CD4-positive, alpha-beta T cell treated with Interferon gamma for 1 hour (primary cell): Measurements from ENCODE around the gene CREM.

Experiments used
- DNase-seq: peaks from one replicate; pipeline ENCODE4 v3.0.0-alpha.2; 2020

CREM gene

GRCh38 chr10:35223016-35223415 lies 96.4 kb downstream of the CREM start:
- DNase-seq = no peak

DNA sequence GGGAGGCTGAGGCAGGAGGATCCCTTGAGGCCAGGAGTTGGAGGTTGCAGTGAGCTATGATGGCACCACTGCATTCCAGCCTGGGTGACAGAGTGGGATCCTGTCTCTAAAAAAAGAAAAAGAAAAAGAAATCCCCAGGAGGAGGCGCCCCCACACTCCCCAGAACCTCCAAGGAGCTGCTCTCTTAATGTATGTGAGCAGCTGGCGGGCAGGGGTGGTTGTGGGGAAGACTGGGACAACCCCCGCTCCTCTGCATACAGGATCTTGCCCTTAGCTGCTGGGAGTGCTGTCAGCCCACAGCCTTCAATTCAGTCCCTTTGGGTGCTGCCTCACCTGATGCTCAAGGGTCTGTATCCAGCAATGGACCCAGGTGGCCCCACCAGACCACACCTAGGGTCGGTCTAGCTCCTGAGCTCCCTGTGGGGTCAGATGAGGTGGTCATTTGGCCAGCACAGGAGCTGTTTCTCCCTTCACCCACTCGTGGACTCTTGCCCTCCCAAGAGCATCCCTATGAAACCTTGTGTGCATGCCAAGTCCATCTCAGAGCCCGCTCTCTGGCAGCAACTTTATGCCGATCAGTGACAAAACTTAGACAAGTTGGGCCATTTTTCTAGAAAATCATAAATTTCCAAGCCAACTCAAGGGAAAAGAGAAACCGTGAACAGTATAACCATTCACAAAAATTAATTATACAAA lies 97.5 kb downstream of the CREM start:
- DNase-seq = no peak

- no peak for DNase-seq
Measured at GRCh38 chr10:35225204-35225603, 98.6 kb downstream of the CREM start.

GRCh38 chr10:35226507-35226906 lies 99.9 kb downstream of the CREM start:
- DNase-seq = no peak

- DNase-seq = no peak
Measured at GRCh38 chr10:35228058-35228457, 101.4 kb downstream of the CREM start.

GRCh38 chr10:35231646-35232045 lies 105.0 kb downstream of the CREM start:
- no peak for DNase-seq

DNA sequence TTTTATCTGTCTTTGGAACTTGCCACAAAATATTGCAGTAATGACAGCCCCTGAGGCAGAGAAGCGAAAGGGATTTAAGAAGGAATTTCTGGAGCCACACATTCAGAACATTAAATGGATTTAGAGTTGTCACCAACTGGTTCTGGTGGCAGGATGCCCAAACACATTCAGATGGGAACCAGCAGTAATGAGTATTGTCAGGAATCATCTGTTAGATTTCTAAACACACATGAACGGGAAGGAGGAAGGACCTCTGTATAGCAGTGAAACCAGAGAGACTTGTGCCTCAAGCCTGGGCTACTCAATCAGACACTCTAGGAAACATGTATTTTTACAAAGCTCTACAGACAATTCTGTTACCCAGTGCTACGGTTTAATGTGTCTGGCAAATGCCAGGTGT lies 105.9 kb downstream of the CREM start:
- DNase-seq = no peak

DNA sequence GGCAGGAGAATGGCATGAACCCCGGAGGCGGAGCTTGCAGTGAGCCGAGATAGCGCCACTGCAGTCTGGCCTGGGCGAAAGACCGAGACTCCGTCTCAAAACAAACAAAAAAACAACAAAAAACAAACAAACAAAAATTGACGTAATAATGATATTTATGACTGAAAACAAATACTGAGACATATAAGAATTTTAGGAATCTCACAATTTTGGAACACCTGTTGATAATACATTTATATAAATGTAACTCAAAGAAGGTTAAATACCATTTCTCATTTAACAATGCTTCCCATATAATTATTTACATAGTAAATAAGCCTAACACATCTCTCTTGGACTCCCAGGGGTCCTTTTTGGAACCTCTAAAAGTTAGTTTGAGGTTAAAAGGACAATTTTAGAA lies 107.4 kb downstream of the CREM start:
- no peak for DNase-seq

GRCh38 chr10:35236739-35237138 lies 110.1 kb downstream of the CREM start:
- DNase-seq = no peak

- DNase-seq = no peak
Measured at GRCh38 chr10:35237766-35238512, 111.3 kb downstream of the CREM start.

DNA sequence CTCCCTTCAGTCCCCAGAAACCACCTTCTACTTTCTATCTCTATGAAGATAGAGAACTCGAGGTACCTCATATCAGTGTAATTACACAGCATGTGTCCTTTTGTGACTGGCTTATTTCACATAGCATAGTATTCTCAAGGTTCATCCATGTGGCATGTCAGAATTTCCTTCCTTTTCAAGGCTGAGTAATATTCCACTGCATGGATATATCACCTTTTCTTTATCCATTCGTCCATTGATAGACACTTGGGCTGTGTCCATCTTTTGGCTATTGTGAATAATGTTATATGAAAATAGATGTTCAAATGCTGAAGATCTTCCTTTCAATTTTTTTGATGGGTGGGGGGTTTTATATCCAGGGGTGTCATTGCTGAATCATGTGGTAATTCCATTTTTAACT lies 117.9 kb downstream of the CREM start:
- no peak for DNase-seq

- DNase-seq = no peak
Measured at GRCh38 chr10:35246770-35247343, 120.2 kb downstream of the CREM start.

DNA sequence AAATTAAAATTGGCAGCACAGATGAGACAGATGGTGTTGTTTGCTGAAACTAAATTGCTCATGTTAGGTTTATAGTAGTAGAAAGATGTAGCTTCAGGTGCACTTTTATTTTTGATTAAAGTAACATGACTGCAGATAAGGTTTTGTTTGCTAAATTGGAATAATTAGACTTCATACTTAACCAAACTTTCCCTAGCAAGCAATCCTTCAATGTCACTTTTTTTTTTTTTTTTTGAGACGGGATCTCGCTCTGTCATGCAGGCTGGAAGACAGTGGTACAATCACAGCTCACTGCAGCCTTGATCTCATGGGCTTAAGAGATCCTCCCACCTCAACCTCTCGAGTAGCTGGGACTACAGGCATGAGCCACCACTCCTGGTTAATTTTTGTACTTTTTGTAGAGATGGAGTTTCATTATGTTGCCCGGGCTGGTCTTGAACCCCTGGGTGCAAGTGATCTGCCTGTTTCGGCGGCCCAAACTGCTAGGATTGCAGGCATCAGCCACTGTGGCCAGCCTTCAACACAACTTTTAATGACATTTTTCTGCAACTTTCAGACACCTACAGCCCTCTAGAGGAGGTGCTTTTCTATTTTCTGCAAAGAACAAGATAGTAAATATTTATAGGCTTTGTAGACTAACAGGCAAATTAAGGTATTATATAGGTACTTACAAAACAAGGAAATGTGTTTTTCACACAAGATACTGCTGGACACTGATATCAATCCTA lies 124.9 kb downstream of the CREM start:
- no peak for DNase-seq

DNA sequence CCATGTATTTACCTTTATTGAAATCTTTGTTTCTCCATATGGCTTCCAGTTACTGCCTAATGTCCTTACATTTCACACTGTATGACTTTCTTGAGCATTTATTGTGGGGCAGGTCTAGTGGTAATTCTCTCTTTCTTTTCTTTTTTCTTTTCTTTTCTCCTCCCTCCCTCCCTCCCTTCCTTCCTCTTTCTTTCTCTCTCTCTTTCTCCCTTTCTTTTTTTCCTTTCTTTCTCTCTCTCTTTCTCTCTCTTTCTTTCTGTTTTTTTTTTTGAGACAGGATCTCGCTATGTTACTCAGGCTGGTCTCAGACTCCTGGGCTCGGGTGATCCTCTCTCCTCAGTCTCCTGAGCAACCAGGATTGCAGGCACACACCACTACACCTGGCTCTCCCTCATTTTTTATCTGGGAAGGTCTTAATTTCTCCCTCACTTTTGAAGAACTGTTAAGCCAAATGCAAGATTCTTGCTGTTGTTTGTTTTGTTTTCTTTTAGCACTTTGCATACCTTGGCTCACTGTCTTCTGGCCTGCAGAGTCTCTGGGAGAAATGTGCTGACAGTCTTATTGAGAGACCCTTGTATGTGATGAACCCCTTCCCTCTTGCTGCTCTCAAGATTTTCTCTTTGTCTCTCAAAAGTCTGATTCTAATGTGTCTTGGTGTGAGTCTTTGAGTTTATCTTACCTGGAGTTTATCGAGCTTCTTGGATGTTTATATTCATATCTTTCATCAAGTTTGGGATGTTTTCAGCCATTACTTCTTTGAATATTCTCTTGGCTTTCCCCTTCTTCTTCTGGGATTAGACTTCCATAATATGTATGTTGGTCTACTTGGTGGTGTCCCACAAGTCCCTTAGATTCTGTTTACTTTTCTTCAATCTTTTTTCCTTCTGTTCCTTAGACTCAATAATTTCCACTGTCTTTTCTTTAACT lies 130.7 kb downstream of the CREM start:
- no peak for DNase-seq

- DNase-seq = no peak
Measured at GRCh38 chr10:35259769-35260397, 133.2 kb downstream of the CREM start.

DNA sequence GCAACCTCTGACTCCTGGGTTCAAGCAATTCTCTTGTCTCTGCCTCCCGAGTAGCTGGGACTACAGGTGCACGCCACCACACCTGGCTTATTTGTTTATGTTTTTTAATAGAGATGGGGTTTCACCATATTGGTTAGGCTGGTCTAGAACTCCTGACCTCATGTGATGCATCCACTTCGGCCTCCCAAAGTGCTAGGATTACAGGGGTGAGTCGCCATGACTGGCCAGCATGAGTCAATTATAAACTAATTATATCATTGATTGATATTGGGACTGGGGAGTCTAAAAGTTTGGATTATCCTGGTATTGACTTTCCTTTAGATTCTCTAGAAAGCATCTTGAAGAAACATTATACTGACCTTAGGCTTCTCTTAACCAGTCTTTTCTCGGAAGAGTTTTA lies 135.8 kb downstream of the CREM start:
- DNase-seq = no peak
